Uterus (tissue), 4 donors: ENCODE measurements around the gene NDUFS2. TPM values are rescaled to one million over a fixed set of nuclear protein-coding genes. Genes with fewer than 3 reads are reported as not detected.

ENCODE experiments used
- DNase-seq, 2 donors: peaks; one replicate each; pipeline ENCODE4 v3.0.0-alpha.2; 2019 to 2020
- H3K27ac ChIP-seq, 2 donors: fragments of 200-600 bp; sonication (generic); 1 replicate in 1 of 2; 2 replicates in 1 of 2; pipeline ENCODE4 v1.5.1; 2016 to 2018
- H3K27me3 ChIP-seq, 2 donors: fragments of 200-600 bp; sonication (generic); one replicate each; pipeline ENCODE4 v1.5.1; 2018 to 2019; ENCODE audit warnings: control low read depth in 1 of 2
- H3K36me3 ChIP-seq, 2 donors: fragments of 200-600 bp; sonication (generic); one replicate each; pipeline ENCODE4 v1.5.1; 2019; ENCODE audit warnings: control low read depth in 1 of 2
- H3K4me1 ChIP-seq, 2 donors: fragments of 200-600 bp; sonication (generic); one replicate each; pipeline ENCODE4 v1.5.1; 2018 to 2019; ENCODE audit warnings: control low read depth in 1 of 2
- H3K4me3 ChIP-seq, 2 donors: fragments of 200-600 bp; sonication (generic); 1 replicate in 1 of 2; 2 replicates in 1 of 2; pipeline ENCODE4 v1.5.1; 2018 to 2019; ENCODE audit warnings: mild to moderate bottlenecking in 1 of 2
- H3K9me3 ChIP-seq, 2 donors: fragments of 200-600 bp; sonication (generic); one replicate each; pipeline ENCODE4 v1.5.1; 2019; ENCODE audit warnings: control low read depth in 1 of 2
- POLR2A ChIP-seq, 2 donors: fragments of 450-650 bp; IDR thresholded peaks; one replicate each; pipeline ENCODE4 v1.6.1; 2016; ENCODE audit warnings: antibody characterized with exemption in 2 of 2, mild to moderate bottlenecking in 1 of 2, moderate library complexity in 1 of 2
- intact Hi-C: fragments of 100-400 bp; cut with DNase I; formaldehyde crosslinking; loops from one replicate; pipeline ENCODE4 v1.15.1; 2023; ENCODE audit warnings: low total_unique reads
- total RNA-seq, 4 donors: library from RNA; depleted of rRNA in 3 of 4; stranded (reverse); fragments of >200 nt in 3 of 4; gene quantifications; one replicate each; pipeline versions ENCODE4 v1.1.0 to v1.2.4, GENCODE V29; 2014 to 2023
- TF ChIP-seq, protein P1 (sequence below), 4 experiments: fragments of 200-600 bp in 2 of 4; fragments of 450-650 bp in 2 of 4; sonication (generic) in 2 of 4; IDR thresholded peaks; one replicate each; pipeline ENCODE4 v1.5.1; 2016 to 2019; ENCODE audit warnings: antibody characterized with exemption in 4 of 4, mild to moderate bottlenecking in 2 of 4, moderate library complexity in 1 of 4
- donor health status: DM: yes; HTN: yes; CAD: no.

NDUFS2 gene
- total RNA-seq, 4 donors from 2014 or later = 43.8 to 107 (median 93.9) TPM

DNA sequence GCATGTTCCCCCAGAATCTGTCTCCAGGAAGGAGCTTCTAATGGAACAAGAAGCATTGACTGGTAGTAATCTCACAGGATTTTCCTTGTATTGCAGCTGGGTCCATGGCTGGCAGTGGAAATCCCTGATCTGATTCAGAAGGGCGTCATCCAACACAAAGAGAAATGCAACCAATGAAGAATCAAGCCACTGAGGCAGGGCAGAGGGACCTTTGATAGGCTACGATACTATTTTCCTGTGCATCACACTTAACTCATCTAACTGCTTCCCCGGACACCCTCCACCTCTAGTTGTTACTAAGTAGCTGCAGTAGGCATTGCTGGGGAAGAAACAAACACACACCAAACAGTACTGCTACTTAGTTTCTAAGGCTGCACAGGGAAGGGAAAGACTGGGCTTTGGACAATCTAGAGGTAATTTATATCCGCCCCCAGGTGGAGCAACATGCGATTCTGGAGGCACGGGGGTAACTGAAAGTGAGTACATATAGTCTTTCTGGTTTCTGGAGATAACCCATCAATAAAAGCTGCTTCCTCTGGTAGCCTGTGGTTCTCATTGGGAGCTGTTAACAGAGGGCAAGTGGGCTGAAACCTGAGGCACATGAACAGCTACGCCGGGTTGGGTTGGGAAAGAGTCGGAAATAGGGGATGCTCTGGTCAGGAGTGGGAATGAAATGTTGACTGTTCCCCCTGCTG is 43.7 kb upstream of the NDUFS2 start:
- Histone ChIP-seq H3K9me3 (no peaks in the 10 kb centered on the region), H3K27ac (peak overlapping the region; percentile 85 to 88), H3K27me3 (no peaks in the 10 kb centered on the region), H3K4me1 (peaks cover 0 to 4% of the 10 kb centered on the region in 2 donors), H3K36me3 (no peaks in the 10 kb centered on the region), H3K4me3 (peak overlapping the region in 1 of 2 donors; percentile 85)
- no peak for DNase-seq
- TF ChIP-seq, protein P1, sequence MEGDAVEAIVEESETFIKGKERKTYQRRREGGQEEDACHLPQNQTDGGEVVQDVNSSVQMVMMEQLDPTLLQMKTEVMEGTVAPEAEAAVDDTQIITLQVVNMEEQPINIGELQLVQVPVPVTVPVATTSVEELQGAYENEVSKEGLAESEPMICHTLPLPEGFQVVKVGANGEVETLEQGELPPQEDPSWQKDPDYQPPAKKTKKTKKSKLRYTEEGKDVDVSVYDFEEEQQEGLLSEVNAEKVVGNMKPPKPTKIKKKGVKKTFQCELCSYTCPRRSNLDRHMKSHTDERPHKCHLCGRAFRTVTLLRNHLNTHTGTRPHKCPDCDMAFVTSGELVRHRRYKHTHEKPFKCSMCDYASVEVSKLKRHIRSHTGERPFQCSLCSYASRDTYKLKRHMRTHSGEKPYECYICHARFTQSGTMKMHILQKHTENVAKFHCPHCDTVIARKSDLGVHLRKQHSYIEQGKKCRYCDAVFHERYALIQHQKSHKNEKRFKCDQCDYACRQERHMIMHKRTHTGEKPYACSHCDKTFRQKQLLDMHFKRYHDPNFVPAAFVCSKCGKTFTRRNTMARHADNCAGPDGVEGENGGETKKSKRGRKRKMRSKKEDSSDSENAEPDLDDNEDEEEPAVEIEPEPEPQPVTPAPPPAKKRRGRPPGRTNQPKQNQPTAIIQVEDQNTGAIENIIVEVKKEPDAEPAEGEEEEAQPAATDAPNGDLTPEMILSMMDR (IDR thresholded peaks at IDR 0.05) = no peak
- TF ChIP-seq POLR2A (IDR thresholded peaks at IDR 0.05) = no peak
- intact Hi-C loops = no loop called here

- intact Hi-C loops = no loop called here
- peak within 1 kb of the TSS; percentile 85 to 88 for H3K27ac ChIP-seq
- TF ChIP-seq, protein P1 (IDR thresholded peaks at IDR 0.05) = peak in 1 of 4 experiments; percentile 39
- TF ChIP-seq POLR2A (IDR thresholded peaks at IDR 0.05) = peak in 1 of 2 donors; percentile 66
- H3K27me3 ChIP-seq = no peaks in the 10 kb centered on the region
- DNase-seq = peak; percentile 92 to 94
- H3K4me1 ChIP-seq = peaks cover 0 to 4% of the 10 kb centered on the region in 2 donors
- H3K9me3 ChIP-seq = no peaks in the 10 kb centered on the region
- peak within 1 kb of the TSS; percentile 85 to 92 for H3K4me3 ChIP-seq
- H3K36me3 ChIP-seq = no peaks in the 10 kb centered on the region
Measured at GRCh38 chr1:161159087-161159912, 42.9 kb upstream of the NDUFS2 start, which contains the start of gene USP21. Gene USP21, plus strand, starts transcription at chr1:161159500. Its CDS starts 1,141 bp downstream, at chr1:161160641.

DNA sequence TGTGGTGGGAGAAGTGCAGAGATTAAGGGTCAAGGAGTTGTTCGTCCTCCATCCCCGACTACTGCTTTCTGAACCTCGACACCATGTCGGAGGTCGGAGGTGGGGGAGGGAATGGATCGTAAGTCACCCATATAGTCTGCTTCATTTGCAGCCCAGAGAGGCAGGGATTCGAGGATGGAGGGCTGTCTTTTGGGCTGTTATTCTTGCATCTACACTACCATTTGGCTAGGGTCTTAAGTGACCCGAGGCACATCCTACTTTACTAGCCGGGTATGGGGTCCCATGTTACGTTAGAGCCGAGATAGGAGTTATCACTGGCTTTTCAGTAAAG is 42.3 kb upstream of the NDUFS2 start:
- peak overlapping the region; percentile 85 to 88 for H3K27ac ChIP-seq
- H3K9me3 ChIP-seq = no peaks in the 10 kb centered on the region
- TF ChIP-seq POLR2A (IDR thresholded peaks at IDR 0.05) = no peak
- TF ChIP-seq, protein P1 (IDR thresholded peaks at IDR 0.05) = no peak
- no peak for DNase-seq
- peaks cover 0 to 4% of the 10 kb centered on the region in 2 donors for H3K4me1 ChIP-seq
- H3K36me3 ChIP-seq = no peaks in the 10 kb centered on the region
- intact Hi-C loops = no loop called here
- H3K27me3 ChIP-seq = no peaks in the 10 kb centered on the region
- H3K4me3 ChIP-seq = peak overlapping the region; percentile 85 to 92

- Histone ChIP-seq H3K36me3 (no peaks in the 10 kb centered on the region), H3K27me3 (no peaks in the 10 kb centered on the region), H3K9me3 (no peaks in the 10 kb centered on the region), H3K4me1 (peaks cover 0 to 4% of the 10 kb centered on the region in 2 donors), H3K27ac (no peak overlapping the region), H3K4me3 (no peak overlapping the region)
- no peak for DNase-seq
- intact Hi-C loops = no loop called here
- TF ChIP-seq POLR2A (IDR thresholded peaks at IDR 0.05) = no peak
- TF ChIP-seq, protein P1 (IDR thresholded peaks at IDR 0.05) = no peak
Measured at GRCh38 chr1:161160671-161161145, 41.5 kb upstream of the NDUFS2 start.

DNA sequence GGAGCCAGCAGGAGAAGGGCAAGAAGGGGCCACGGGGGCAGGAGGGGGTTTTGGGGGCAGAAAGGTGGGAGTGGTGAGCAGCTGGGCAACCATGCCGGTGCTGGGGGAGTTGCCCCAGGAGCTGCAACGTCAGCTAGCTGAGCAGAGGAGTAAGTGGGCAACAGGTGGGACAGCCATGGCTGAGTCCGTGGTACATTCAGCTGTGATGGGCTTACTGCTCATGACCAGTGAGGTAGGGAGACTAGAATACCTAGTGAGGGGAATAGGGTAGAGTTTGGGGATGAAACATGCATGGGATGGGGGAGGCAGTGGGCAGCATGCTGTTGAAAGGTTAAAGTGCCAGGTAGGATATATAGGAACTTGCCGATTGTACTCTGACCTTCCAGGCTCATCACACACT is 40.5 kb upstream of the NDUFS2 start:
- H3K9me3 ChIP-seq = no peaks in the 10 kb centered on the region
- no peaks in the 10 kb centered on the region for H3K27me3 ChIP-seq
- DNase-seq = no peak
- TF ChIP-seq, protein P1 (IDR thresholded peaks at IDR 0.05) = no peak
- TF ChIP-seq POLR2A (IDR thresholded peaks at IDR 0.05) = no peak
- intact Hi-C loops = no loop called here
- H3K4me3 ChIP-seq = no peak overlapping the region
- no peaks in the 10 kb centered on the region for H3K36me3 ChIP-seq
- H3K27ac ChIP-seq = no peak overlapping the region
- peaks cover 0 to 4% of the 10 kb centered on the region in 2 donors for H3K4me1 ChIP-seq
